ENCODE measurements around the gene LUZP2. TPM values are rescaled to one million over a fixed set of nuclear protein-coding genes. Genes with fewer than 3 reads are reported as not detected.

Gene LUZP2
- total RNA-seq, 4 donors from 2014 or later, result 0.16 to 0.17 TPM; not detected in 2

DNA sequence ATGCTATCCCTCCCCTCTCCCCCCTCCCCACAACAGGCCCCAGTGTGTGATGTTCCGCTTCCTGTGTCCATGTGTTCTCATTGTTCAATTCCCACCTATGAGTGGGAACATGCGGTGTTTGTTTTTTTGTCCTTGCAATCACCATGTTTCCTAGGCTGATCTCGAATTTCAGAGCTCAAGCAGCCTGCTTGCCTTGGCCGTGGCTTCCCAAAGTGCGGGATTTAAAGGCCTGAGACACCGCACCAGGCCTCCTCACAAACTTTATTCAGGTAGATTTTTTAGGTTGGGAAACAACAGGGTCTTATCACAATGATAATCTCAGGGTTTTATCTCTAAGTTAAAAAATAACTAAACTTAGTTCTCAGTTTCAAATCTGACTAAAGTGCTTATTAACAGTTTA, 125.4 kb downstream of the LUZP2 start:
- no peaks in the 10 kb centered on the region for H3K4me1 ChIP-seq
- H3K4me3 ChIP-seq, result no peak overlapping the region
- ATAC-seq, result no peak
- no peaks in the 10 kb centered on the region for H3K36me3 ChIP-seq
- 87 to 92% methylated on average over 2 to 6 of the region's 6 CpGs for WGBS, 2 donors (ENCODE audit: low coverage in 1 of 2)
- no peak overlapping the region for H3K27ac ChIP-seq
- no peaks in the 10 kb centered on the region for H3K9me3 ChIP-seq
- no peak for TF ChIP-seq EP300 (IDR thresholded peaks at IDR 0.05)
- TF ChIP-seq, protein P1, sequence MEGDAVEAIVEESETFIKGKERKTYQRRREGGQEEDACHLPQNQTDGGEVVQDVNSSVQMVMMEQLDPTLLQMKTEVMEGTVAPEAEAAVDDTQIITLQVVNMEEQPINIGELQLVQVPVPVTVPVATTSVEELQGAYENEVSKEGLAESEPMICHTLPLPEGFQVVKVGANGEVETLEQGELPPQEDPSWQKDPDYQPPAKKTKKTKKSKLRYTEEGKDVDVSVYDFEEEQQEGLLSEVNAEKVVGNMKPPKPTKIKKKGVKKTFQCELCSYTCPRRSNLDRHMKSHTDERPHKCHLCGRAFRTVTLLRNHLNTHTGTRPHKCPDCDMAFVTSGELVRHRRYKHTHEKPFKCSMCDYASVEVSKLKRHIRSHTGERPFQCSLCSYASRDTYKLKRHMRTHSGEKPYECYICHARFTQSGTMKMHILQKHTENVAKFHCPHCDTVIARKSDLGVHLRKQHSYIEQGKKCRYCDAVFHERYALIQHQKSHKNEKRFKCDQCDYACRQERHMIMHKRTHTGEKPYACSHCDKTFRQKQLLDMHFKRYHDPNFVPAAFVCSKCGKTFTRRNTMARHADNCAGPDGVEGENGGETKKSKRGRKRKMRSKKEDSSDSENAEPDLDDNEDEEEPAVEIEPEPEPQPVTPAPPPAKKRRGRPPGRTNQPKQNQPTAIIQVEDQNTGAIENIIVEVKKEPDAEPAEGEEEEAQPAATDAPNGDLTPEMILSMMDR (IDR thresholded peaks at IDR 0.05), result no peak
- TF ChIP-seq POLR2A (IDR thresholded peaks at IDR 0.05), result no peak
- no peak for TF ChIP-seq POLR2AphosphoS5 (IDR thresholded peaks at IDR 0.05)
- no peaks in the 10 kb centered on the region for H3K27me3 ChIP-seq

DNA sequence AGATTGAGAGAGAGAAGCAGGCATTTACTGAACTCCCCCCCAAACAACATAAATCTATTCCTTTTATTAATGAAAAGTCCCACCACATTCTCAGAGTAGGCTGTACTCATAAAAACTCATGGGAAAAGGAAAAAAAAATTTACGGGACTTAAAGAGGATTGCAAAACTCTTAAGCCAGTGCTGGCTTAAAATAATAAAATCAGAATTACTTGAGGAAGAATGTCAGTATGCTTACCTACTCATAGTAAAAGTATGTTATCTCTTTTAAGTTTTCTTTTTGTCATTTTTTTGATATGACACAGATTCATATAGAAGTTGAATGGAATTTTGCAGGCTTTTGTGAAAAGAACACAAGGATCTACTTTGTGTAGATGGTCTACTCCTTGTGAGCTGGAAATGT, 126.3 kb downstream of the LUZP2 start:
- H3K27me3 ChIP-seq, result no peaks in the 10 kb centered on the region

DNA sequence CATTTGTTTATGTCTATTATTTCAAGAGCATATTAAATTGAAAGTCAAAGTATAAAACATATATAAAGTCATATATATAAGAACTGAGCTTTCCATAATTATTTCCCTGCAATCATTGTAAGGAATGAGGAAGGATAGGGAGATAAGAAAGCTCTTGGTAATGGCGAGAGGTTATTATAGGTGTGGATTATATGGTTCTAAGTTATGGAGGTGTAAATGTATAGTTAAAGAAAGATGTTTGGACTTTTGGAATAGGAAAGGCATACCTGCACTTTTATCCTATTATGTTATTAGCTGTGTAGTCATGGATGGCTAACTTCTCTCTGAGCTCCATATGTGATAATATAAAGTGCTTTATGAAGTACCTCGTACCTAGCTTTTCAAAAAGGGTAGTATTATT, 127.6 kb downstream of the LUZP2 start:
- WGBS, 2 donors (ENCODE audit: low coverage in 1 of 2), result 47 to 94% methylated on average over 2 of the region's 2 CpGs
- TF ChIP-seq POLR2A (IDR thresholded peaks at IDR 0.05), result no peak
- TF ChIP-seq EP300 (IDR thresholded peaks at IDR 0.05), result no peak
- TF ChIP-seq POLR2AphosphoS5 (IDR thresholded peaks at IDR 0.05), result no peak
- TF ChIP-seq, protein P1 (IDR thresholded peaks at IDR 0.05), result no peak
- ATAC-seq, result no peak

More for the DNA sequence above, 126.3 kb downstream of the LUZP2 start:
- H3K4me3 ChIP-seq, result no peak overlapping the region
- no peak overlapping the region for H3K27ac ChIP-seq
- WGBS, 2 donors (ENCODE audit: low coverage in 1 of 2), result 0 to 73% methylated on average over 1 of the region's 1 CpG
- no peak for ATAC-seq
- H3K36me3 ChIP-seq, result no peaks in the 10 kb centered on the region
- no peaks in the 10 kb centered on the region for H3K9me3 ChIP-seq
- no peaks in the 10 kb centered on the region for H3K4me1 ChIP-seq
- TF ChIP-seq POLR2AphosphoS5 (IDR thresholded peaks at IDR 0.05) (no peak), EP300 (IDR thresholded peaks at IDR 0.05) (no peak)

DNA sequence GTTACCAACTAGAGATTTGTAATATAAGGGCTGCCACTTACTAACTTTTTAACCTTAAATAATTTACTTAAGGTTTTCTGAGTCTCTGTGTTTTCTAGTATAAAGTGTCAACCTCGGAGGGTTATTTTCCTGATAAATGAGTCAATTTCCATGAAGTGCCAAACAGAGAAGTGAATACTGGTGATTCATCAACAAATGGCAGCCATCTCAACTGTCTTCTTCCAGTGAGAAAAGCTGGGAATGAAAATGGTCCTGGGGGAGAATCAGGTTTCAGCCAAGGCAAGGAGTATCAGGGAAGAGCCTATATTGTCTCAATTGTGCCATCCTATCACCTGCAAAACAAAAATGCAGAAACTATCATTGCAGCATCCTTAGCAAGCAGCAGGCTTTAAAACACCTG, 129.1 kb downstream of the LUZP2 start:
- Histone ChIP-seq H3K9me3 (no peaks in the 10 kb centered on the region), H3K27ac (no peak overlapping the region), H3K27me3 (no peaks in the 10 kb centered on the region), H3K4me3 (no peak overlapping the region), H3K36me3 (no peaks in the 10 kb centered on the region), H3K4me1 (no peaks in the 10 kb centered on the region)
- WGBS, 2 donors (ENCODE audit: low coverage in 1 of 2), result 17 to 29% methylated on average over 1 of the region's 1 CpG
- TF ChIP-seq POLR2AphosphoS5 (IDR thresholded peaks at IDR 0.05), result no peak
- TF ChIP-seq, protein P1 (IDR thresholded peaks at IDR 0.05), result no peak
- no peak for TF ChIP-seq POLR2A (IDR thresholded peaks at IDR 0.05)
- TF ChIP-seq EP300 (IDR thresholded peaks at IDR 0.05), result no peak
- no peak for ATAC-seq

More for the DNA sequence above, 127.6 kb downstream of the LUZP2 start:
- Histone ChIP-seq H3K27me3 (no peaks in the 10 kb centered on the region), H3K27ac (no peak overlapping the region), H3K4me1 (no peaks in the 10 kb centered on the region), H3K36me3 (no peaks in the 10 kb centered on the region), H3K9me3 (no peaks in the 10 kb centered on the region), H3K4me3 (no peak overlapping the region)

DNA sequence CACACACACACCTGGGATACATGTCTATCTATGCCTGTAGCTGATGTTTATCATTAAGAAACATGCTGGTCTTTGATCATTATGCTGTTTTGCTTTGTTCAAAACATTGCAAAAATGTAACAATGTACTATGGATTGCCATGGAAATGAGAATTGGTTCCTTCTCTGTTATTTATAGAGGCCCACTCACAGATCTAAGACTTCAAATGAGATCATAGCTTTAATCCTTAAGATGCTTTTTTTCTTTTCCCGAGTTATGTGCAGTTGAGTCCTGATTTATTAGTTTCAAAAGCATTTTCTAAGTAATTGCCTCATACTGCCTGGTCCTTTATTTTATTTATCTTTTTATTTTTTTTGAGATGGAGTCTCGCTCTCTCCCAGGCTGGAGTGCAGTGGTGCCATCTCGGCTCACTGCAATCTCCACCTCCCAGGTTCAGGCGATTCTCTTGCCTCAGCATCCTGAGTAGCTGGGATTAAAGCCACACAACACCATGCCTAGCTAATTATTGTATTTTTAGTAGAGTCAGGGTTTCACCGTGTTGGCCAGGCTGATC, 131.4 kb downstream of the LUZP2 start:
- Histone ChIP-seq H3K27ac (no peak overlapping the region), H3K4me3 (no peak overlapping the region), H3K9me3 (no peaks in the 10 kb centered on the region), H3K36me3 (no peaks in the 10 kb centered on the region), H3K27me3 (no peaks in the 10 kb centered on the region), H3K4me1 (no peaks in the 10 kb centered on the region)
- no peak for ATAC-seq
- TF ChIP-seq EP300 (IDR thresholded peaks at IDR 0.05), result no peak
- TF ChIP-seq, protein P1 (IDR thresholded peaks at IDR 0.05), result no peak
- TF ChIP-seq POLR2AphosphoS5 (IDR thresholded peaks at IDR 0.05), result no peak
- no peak for TF ChIP-seq POLR2A (IDR thresholded peaks at IDR 0.05)
- WGBS, 2 donors (ENCODE audit: low coverage in 1 of 2), result 92 to 100% methylated on average over 3 to 5 of the region's 5 CpGs

All from gastroesophageal sphincter (tissue), 4 donors.